GM18508 (cell line): Measurements from ENCODE around the gene PSME1.
"Not testable (repeated sequence)": the region's sequence is repeated elsewhere in the genome, so short reads cannot be mapped to it uniquely, and the experiment has no call there.

Experiments used
- ATAC-seq: cut with Tn5 transposase; IDR thresholded peaks from one replicate; pipeline ENCODE4 v1.9.1; 2021; ENCODE audit warnings: moderate number of reproducible peaks; ENCODE audit not compliant: insufficient read depth, unreplicated experiment

The PSME1 gene

DNA sequence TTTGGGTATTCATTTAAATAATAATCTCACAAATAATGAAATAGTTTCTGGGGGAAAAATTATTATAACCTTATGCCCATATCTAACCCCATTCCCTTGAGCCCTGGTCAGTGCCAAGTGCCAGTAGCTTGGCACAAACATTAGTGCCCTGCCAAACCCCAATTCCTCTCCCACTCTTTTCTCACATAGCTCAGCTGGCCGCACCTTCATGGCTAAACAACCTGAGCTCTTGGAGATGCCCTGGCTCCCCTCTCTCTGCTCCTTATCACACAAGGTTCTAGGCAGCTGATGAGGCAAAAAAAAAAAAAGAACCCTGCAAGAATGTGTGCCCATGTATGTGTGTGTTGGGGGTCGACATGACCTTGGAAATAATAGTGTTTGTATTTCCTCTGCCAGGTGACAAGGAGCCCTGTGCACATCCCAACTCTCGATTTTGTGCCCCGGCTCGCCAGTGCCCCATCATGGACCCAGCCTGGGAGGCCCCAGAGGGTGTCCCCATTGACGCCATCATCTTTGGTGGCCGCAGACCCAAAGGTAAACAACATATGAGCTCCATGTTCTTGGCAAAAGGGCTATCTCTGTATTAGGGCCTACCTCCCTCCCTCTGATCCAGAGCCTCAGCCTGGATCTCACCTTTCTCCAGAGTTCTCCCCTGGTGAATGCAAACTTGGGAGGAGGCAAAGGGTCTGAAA, 33.5 kb upstream of the PSME1 start:
- no peak for ATAC-seq

- ATAC-seq, result no peak
These were observed 32.5 kb upstream of the PSME1 start for GRCh38 chr14:24103451-24103850.

- not testable (repeated sequence) for ATAC-seq
These were observed 30.3 kb upstream of the PSME1 start for GRCh38 chr14:24105609-24106239.

DNA sequence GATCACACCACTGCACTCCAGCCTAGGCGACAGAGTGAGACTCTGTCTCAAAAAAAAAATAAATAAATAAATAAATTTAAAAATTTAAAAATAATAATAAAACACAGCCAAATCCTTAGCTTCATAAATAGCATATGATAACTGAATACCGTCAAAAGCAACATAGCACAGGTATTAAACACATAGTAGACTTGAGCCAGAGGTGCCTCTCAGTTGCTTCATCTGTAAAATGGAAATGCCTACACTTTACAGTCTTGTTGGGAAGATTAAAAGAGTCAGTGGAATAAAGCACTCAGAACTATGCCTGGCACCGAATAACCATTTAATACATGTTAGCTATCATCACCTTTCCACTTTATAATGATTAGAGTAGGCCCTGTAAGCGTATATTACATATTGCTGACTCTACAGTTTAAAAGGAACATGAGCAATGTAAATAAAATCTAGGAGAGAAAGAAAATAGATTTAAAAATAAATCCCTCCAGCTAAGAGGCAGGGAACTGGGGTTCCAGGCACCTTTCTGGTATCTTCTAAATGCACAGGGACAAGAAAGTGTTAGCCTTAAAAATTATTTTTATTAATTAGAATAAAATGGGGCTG, 29.2 kb upstream of the PSME1 start:
- ATAC-seq, result no peak

DNA sequence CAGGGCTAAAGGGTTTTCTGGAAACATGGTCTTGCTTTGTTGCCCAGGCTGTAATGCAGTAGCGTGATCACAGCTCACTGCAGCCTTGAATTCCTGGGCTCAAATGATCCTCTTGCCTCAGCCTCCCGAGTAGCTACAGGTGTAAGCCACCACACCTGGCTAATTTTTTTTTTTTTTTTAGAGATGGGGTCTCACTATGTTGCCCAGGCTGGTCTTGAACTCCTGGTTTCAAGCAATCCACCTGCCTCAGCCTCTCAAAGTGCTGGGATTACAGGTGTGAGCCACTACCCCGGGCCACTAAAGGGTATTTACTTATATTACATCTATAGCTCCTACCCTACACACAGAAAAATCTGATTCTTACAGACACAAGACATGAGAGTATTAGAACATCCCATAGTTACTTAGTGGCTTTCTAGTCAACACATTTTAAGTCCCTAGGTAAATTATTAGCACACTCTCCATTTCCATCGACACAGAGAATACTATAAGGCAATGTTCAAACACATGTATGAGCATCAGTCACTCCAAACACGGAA, 27.6 kb upstream of the PSME1 start:
- ATAC-seq, result peak; percentile 27

- ATAC-seq, result no peak
These were observed 25.9 kb upstream of the PSME1 start for GRCh38 chr14:24110060-24110459.

- no peak for ATAC-seq
These were observed 25.5 kb upstream of the PSME1 start for GRCh38 chr14:24110523-24110922.

GRCh38 chr14:24113379-24113800, 22.6 kb upstream of the PSME1 start:
- no peak for ATAC-seq

DNA sequence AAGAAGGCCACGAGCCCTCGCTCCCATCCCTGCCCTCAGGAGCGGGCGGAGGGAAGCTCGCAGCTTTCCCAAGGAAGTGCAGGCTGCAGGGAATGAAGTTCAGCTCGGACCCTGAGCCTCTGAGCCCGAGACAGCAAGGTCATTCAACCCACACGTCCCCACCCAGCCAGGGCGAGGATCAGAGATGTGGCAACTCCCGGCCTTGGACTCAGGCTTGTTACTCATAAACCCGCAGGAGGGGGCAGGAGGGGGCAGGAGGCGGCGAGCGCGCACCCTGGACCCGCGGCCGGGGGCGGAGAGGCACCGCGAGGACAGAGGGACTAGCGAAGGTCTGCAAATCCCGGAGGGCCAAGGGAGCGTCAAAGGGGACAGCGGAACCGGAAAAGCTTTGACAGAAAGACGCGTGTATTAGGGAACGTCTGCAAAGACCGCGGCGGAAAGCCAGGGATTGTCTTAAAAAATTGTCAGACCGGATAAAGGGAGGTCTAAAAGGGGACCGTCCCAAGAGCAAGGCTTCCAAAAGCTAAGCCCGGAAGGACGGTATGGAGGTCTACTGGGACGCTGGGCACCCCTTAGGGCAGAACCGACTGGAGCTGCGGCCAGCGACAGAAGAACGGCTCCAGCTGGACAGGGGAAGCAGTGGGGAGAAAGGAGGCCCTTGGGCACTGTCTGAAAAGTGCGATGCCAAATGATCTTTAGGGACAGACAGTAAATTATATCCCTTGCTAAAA, 22.0 kb upstream of the PSME1 start:
- peak; percentile 9 for ATAC-seq

DNA sequence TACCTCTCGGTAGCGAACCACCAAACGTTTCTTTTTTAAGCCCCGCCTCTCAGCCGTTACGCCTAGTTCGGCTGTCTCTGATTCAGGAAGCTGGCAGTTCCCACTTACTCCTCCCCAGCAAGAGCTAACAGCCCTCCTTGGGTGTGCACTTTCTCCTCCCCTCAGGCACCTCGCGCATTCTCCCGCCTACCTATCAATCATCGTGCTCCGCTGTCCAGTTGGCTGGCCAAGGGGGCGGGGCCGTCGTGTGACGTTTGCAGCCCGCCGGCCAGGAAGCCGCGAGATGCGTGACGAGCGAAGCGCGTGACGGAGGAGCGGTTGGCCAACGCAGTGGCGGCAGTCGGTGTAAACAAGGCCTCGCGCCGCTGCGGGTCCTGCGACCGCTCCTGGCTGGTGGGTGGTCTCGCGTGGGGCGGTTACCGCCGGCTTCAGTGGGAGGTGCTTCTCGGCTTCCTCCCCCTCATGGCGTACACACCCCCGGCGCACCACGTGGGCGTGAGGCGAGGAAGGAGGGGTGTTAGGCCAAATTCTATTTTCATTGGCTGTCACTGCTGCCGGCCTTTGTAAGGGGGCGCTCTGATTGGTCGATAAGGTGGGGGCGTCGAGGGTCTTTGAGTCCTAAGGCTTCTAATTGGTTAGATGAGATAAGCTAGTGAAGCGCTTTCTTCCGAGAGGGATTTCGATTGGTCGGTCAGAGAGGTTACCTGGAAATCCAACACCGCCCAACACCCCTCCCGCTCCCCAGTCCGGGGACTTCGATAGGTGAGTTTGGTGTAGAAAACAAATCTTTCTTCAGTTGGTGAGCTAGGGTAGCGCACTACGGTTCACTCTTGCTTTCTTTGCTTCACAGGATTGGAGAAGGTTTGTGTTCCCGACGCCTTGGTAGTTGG, 21.2 kb upstream of the PSME1 start, which contains the start of the genes DCAF11 and NRL:
Gene DCAF11 (plus strand): TSS at position 246 of the 890 bp plus-strand sequence. CDS start 818 bp downstream, outside the sequence.
Gene NRL (minus strand): TSS at position 418 of the 890 bp plus-strand sequence. CDS start 32,101 bp downstream, outside the sequence.
- ATAC-seq, result peak; percentile 79

DNA sequence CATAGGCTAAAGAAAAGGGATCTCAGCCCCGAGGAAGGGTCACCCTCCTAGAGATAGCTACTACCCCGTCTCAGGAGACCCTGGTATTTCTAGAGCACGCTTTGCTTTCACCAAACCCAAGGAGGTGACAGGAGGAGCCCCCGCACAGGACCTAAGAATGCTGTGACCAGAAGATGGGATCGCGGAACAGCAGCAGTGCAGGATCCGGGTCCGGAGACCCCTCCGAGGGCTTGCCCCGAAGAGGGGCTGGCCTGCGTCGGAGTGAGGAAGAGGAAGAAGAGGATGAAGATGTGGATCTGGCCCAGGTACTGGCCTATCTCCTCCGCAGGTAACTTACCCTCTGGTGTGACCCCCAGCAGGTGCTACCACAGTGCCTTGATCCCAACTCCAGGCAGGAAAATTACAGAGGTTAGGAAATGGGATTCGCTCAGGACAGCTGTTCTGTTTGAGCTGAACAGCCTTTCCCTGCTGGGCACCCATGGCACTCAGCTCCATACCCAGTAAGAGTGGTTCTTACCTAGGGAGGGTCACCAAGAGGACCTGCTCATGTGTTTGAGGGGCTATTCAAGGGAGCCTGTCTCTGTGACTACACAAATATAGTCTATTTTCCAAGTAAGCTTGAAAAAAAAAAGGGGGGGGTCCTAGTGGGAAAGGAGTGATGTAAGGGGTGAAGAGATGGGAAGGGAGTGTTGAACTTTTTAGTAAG, 20.4 kb upstream of the PSME1 start:
- no peak for ATAC-seq

- no peak for ATAC-seq
These were observed 19.7 kb upstream of the PSME1 start for GRCh38 chr14:24116128-24116814.

DNA sequence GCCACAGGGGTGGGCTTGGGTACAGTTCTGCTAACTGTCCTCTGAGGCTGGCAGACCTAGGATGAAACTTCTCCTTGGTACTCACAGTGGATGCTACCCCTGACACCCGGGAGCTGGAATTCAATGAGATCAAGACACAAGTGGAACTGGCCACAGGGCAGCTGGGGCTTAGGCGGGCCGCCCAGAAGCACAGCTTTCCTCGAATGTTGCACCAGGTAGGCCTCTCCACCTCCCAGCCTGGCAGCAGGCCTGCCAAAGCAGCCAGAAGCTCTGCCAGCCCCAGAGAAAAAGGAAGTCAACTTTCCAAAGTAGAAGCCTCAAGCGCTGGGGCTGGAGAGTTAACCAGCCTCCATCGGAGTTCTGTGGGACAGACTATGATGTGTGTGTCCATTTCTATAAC, 18.8 kb upstream of the PSME1 start:
- ATAC-seq, result no peak

GRCh38 chr14:24119691-24120090, 16.3 kb upstream of the PSME1 start:
- ATAC-seq, result no peak

- no peak for ATAC-seq
These were observed 14.8 kb upstream of the PSME1 start for GRCh38 chr14:24121210-24121609.

DNA sequence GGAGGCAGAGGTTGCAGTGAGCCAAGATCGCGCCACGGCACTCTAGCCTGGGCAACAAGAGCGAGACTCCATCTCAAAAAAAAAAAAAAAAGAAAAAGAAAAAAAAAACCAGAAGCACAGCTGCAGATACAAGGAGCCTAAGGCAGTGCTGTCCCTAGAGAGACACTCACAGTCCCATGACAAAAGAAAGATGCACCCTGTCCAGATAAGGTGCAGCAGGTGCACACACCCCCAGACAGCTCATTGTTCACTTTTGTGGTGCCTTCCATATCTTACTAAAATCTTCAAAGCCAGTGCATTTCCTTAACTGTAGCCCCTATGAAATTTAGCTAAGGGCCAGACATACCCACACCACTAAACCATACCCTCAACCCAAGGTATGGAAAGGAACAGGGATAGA, 13.6 kb upstream of the PSME1 start:
- ATAC-seq, result no peak

DNA sequence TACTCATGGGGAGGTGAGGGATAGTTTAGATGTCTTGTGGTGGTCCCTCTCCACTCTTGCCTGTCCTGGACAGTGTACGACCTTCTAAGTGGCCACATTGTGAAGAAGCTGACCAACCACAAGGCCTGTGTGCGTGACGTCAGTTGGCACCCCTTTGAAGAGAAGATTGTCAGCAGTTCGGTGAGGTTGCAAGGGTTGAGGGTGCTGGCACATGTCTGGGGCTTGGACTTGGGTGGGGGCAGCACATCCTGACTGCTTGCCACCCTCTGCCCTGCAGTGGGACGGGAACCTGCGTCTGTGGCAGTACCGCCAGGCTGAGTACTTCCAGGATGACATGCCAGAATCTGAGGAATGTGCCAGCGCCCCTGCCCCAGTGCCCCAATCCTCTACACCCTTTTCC, 13.1 kb upstream of the PSME1 start:
- no peak for ATAC-seq
